ENCODE measurements around the gene VWA8.
"Not testable (repeated sequence)": the region's sequence is repeated elsewhere in the genome, so short reads cannot be mapped to it uniquely, and the experiment has no call there.

Gene VWA8

DNA sequence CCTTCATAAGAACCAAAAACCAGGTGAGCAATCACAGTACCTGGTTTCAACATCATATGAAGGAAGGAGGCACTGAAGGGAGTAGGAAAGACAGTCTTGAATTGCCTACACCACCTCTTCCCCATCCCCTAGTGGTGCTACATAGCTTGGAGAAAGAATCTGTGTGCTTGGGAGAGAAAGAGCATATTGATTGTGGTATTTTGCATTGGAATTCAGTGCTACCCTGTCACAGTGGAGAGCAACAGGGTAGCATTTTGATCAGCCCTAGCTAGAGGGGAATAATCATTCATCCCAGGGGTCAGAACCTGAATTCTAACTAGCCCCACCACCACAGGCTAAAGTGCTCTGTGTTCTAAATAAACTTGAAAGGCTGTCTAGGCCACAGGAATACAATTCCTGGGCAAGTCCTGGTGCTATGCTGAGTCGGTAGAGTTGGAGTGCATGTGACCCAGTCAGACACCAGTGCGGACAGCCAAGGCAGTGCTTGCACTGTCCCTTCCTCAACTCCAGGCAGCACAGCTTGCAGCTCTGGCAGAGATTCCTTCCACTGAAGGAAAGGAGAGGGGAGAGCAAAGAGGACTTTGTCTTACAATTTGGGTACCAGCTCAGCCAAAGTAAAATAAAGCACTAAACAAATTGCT, 158.7 kb downstream of the VWA8 start:
- DNase-seq: peak; percentile 54

DNA sequence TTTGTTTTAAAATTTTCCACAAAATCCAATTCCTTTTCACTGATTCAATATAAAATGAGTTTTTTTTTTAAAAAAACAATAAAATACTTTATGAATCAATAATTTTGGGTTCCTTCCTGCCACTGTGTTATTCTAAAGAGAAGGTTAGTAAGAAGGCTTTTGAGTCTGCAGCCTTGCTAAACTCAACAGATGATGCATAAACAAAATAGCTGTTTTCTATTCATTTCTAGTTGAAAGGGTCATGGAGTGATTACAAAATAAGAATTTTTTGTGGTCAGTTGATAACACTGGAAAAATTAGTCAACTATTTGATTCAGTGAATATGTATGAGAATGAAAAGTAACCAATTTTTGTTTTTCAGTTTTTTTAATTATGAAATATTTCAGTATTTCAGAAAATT, 169.9 kb downstream of the VWA8 start:
- no peak for DNase-seq

DNA sequence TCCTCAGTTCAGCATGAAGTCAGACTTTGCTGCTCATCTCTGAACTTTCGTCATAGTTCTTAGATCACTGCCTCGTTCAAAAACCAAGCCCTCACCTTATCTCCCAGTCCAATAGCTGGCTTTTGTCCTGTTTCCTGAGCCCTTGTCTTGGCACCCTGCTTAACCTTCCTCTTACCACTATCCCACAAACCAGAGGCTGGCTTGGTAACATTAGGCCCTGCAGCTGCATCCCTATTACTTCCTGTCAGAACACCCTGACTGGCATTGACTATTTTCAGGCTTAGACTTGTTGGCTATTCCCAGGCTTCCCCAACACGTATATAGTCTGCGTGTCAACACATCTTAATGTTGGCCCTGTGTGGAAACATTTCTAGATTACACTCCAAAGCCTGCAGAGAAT, 172.4 kb downstream of the VWA8 start:
- DNase-seq: no peak

DNA sequence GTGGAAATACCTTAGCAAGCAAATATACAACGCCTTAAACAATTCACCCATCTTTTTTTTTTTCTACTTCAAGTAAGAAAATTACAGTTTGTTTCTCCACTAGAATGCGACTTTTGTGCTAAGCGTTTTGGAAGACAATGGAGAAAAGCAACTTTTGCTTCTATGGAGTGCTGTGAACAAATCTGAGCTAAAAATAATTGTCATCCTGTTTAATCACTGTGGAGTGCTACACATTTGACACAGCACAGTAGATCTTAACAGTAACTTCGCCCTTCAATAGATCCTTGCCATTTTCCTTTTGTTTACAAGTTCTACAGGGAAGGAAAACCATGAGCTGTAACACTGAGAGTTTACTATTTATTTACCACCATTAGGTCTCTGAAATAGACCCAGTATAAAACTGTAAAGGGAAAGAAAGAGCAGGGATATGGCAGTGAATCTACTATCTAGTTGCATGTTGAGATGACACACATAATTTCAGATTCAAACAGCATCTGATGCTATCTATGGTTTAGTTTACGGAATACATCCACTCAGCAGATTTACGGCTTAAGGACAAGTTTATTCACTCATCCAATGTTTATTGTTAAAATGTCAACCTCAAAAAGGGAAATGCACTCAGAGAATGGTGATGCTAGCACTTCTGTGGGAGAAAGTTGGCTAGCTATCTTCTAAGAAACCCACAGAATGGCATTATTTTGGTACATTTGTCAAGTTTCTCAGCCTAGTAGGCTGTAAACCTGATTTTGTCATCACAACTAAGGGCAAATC, 175.3 kb downstream of the VWA8 start:
- DNase-seq: no peak

DNA sequence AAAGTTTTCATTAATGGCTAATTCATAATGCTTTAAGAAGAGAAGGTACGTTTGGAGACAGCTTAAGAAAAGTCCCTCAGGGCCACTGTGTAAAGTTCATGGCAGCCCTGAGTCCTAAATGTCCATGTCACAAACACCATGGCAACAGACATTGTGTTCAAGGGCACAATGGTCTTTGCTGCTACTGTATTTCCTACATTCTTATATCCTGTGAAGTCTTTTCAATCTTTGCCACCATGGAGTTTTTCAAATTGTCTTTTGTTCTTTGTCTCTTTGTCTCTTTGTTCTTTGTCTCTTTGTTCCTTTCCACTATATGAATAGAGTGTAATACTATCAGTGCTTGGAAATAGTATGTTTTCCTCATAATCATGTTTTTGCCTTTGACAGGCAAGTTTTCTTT, 178.8 kb downstream of the VWA8 start:
- DNase-seq: no peak

DNA sequence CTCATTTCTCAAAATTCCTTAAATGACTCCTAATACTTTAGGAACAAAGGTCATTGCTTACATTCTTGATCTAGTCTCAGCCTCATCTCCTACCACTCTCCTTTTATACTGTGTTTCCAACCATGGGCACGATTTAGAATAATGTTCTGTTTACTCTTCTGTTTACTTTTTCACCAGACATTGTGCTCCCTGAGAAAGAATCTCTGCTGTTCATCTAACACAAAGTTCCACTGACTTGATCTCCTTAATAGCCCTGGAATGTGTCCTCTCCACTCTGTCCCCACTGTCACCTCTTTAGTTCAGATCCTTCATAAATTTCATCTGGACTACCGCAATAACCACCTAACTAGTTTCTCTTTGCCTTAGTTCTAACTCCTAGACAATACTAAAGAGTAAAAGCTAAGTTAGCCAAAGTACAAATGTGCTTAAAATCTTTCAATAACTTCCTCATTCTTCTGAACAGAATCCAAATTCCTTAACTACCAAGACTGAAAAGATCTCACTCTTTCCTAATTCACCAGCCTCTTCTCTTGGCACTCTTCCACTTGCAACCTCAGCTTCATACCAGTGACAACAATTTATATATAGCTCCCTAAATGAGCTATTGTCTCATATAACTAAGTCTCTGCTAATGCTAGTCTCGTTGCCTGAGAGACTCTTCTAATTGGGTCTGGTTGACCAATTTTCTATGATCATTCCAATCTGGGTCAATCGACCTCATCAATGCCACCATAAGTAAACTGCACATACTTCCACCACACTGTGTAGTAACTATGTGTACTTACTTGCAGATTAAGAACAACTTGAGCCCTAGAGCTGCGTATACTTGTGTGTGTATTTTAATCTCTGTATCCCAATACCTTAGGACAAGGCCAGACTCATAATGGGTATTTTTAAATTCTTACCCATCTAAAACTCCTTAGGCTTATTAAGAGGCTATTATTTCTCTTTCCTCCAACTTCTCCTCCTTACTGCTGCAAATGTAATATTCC, 179.9 kb downstream of the VWA8 start:
- DNase-seq: no peak

DNA sequence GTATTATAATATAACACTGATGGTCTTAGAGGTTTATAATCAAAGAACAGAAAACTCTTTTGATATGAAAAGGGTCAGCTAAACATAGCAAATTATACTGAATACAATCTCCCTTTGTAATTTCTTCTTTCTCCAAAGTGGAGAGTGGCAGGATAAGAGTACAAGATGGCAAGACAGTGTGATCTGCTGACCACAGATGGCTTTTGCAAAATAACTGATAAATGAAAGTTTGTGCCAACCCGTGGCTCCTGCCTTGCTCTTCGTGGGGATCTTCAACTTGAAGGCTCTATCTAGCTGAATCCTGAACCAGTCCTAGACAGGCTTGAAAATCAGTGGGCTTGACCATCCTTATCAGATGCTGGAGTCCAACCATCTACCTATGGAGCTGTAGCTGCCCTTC, 185.7 kb downstream of the VWA8 start:
- no peak for DNase-seq

DNA sequence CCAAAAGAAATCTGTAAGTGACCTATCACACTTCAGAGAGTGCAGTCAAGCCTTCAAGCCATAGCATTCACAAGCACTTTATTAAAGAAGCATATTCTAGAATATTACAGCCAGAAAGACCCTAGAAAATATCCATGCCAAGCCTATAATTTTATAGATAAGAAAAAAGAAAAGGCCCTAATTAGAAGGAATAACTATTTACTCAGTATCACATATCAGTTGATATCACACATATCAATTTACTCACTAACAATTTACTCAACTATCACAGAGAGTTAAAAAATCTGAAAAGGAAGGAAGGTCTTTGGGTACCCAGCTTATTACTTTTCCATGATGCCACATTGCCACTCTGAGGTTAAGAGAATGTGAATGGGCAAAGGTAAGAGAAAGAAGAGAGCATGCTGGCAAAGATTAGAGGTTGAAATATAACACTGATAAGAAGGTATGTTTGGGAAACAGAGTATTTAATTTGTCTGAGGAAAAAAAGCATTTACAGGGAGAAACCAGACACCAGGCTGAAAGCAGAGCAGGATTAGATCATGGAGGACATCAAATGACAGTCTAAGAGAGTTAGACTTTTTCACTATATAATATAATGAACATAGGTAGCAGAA, 186.2 kb downstream of the VWA8 start:
- no peak for DNase-seq

DNA sequence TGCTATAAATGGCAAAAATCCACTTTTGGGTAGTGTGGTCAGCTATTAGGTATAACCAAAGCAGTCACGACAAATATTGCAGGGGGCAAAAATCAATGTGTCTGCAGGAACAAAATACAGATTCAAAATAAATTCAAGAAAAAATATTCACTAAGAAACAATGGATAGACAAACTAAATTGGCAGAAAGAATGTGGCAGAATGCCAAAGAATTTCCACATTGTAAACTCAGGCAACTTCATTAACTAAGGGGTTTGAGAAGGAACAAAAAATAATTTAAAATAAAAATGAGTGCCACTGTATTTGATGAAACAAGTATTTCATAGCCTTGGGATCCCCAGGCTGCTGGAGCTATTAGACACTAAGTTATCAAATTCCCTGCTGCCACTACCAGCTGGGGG, 193.1 kb downstream of the VWA8 start:
- DNase-seq: no peak

DNA sequence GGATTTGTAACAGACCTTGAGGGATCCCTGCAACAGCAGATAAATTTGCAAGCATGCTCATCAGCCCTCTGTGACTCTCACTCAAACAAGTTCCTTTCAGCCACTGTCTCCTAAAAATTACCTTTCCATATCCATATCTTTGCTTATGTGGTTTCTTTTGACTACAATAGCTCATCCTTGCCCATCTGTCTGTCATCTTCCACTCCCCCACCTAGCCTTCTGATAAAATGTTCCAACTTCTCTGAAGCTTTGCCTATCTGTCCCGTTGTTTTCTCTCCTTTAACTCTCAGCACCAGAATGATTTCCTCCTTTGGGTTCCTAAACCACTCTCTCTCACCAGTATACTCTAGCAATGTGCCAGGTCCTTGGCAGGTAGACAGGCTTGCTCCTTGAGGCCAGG, 194.5 kb downstream of the VWA8 start:
- no peak for DNase-seq

DNA sequence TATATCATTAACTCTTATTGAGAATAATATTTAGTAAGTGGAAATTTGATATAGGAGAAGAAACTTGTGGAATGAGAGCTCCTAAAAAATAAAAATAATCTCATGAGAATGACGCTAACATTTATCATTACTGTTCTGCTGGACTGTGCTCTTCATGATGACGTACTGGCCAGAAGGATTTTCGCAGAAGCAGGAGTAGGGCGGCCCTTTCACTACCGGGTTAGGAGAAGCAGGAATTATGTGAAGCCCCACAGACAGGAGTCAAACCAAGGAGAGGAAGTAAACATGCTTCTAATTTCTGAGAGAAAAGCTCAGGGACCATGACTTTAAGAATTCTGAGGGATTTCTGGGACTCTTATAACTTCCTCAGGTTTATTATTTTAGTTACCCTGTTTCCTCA, 195.1 kb downstream of the VWA8 start:
- no peak for DNase-seq

DNA sequence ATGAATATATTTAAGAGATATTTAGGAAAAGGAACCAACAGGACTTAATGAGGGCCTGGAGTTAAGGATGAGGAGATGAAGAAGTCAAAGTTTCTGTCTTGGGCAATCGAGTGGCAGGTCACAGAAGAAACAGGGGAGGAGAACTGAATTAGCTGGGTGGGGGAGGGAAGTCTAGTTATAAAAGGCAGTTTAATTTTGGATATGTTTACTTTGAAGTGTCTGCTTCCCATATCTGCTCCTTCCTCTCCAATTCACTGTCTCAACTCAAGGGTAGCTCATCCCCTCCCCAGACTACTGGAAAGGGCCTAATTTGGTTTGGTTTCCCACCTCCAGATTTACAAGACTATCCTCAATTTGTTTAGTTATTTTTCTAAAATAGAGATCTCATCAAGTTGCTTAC, 195.9 kb downstream of the VWA8 start:
- DNase-seq: no peak

DNA sequence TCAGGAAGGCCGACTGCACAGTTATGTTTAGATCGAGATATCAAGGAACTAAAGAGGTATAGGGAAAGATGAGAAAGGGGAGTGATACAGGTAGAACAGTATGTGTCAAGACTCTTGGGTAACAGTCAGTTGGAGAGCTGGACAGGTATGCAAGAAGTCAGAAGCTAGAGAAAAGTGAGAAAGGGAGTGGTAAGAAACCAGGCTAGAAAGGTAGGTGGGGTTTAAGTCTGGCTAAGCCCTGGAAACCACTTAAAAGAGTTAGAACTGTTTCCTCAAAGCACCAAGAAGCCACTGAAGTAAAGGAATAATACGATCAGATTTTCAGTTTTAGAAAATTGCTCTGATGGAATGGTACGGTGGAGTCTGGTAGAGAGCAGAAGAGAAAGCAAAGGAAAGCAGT, 196.4 kb downstream of the VWA8 start:
- DNase-seq: no peak

DNA sequence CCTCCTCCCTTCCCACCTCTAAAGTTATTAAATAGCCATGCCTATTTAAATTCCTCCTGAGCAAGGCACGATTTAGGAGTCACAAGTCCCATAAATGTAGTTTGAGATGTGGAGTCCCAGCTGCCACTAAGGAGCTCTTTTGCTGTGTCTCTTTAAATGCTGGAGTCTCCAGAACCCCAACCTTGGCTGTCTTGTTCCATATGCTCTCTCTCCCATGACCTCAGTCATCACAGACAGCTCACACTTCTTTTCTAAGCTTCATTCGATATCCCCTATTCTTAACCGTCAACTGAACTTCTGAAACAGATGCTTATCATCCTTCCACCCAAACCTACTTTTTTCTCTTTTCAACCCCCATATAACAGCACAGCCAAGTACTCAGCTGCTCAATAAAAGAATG, 197.1 kb downstream of the VWA8 start:
- DNase-seq: no peak

DNA sequence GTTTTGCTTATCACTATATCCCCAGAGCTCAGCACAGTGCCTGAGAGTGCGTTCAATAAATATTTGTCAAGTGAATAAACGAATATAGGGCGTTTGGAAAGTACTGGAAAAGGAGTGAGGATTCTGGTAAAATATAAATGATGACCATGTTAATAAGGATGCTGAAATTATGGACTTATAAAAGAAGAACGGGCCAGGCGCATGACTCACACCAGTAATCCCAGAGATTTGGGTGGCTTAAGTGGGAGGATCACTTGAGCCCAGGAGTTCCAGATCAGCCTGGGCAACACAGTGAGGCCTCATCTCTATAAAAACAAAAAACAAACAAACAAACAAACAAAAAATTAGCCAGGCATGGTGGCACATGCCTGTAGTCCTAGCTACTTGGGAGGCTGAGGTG, 198.1 kb downstream of the VWA8 start:
- no peak for DNase-seq

DNA sequence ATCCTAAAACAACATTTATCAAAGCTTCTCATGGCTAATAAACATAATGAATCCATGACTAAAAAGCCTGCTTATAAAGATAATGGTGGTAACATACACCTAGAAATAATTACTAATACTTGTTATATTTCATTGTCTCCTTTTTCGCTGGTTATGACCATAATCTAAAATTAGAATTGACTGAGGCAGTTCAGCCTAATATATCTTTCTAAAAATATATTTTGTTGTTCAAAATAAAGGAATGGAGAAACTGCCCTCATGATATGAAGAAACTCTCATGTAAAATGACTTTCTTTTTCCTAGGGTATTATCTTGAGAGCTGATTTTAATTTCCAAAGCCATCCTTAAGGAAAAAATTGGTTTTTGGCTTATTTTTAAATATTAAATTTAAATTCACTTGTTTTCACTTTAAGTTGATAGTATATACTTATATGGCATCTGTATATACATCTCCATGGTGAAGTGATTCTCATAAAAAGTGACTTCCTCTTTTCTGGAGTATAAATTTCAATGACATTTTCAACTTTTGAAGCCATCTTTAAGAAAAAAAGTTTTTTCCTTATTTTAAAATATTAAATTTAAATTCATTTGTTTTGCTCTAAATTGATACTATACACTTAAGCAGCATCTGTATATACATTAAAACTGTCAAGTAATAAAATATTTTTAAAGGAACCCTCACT, 204.6 kb downstream of the VWA8 start:
- DNase-seq: no peak

DNA sequence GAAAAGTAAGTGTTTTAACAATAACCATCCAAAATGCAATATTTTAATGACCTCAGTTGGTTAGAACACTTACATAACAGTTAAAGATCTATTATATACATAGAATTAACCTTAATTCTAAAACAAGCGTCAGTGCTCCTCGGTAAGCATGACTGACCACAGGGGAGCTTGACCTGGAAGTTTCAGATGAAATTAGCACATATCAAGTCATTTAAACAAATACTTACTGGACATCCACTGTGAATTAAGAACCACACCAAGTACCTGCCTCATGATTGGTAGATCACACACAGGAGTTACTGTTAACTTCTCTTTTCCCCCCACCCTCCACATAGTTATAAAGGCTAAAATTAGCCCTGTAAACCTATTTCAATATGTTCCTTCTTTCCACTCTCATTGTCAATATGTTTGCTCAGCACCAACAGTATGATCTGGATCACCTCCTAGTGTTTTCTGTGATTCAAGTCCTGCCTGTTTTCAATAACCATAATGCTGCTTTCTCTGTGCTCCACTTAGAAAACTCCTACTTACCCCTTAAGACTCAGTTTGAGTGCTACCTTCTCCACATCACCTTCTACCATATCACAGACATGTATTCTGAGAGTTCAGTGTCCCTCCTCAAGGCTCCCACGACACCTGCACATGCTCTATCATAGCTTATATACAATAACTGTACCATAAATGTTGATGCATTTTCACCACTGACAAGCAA, 209.0 kb downstream of the VWA8 start:
- DNase-seq: no peak

DNA sequence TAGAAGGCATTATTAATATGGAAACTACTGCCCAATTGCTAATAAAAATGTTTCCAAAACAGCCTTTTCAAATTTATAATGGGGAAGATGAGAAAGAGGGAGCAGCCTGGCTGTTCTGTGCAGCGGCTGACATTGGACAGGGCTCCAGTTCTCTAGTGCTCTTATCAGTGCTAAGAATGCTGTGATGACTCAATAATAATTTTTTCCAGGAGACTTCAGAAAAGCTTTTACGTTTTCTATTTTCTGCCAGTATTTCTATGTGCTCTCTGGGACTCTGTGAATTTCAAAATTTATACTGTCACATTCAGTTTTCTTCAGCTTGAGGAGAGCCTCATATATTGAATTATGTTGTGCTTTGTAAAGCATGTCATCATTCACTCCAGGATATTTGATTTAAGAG, 209.6 kb downstream of the VWA8 start:
- DNase-seq: no peak

DNA sequence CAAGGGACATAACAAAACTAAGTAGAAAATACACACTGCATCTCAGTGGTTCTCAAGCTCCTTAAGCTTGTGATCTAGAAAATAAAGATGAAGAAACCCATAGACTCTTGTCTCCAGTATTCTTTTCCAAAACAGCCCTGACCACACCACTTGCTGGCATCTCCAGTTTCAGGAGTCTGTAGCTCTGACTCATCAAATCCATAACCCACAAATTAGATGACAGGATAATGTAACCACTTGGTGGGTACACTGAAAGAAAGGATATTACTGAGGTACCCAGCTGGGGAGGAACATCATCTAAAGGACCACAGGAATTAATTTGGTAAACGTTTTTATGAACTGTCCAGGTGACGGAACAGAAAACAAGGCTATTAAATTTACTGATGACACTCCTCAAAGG, 214.7 kb downstream of the VWA8 start:
- DNase-seq: no peak

DNA sequence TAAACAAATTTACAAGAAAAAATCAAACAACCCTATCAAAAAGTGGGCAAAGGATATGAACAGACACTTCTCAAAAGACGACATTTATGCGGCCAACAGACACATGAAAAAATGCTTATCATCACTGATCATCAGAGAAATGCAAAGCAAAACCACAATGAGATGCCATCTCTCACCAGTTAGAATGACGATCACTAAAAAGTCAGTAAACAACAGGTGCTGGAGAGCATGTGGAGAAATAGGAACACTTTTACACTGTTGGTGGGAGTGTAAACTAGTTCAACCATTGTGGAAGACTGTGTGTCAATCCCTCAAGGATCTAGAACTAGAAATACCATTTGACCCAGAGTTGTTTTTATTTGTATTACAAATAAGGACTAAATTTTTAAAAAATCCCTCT, 215.4 kb downstream of the VWA8 start:
- not testable (repeated sequence) for DNase-seq

DNA sequence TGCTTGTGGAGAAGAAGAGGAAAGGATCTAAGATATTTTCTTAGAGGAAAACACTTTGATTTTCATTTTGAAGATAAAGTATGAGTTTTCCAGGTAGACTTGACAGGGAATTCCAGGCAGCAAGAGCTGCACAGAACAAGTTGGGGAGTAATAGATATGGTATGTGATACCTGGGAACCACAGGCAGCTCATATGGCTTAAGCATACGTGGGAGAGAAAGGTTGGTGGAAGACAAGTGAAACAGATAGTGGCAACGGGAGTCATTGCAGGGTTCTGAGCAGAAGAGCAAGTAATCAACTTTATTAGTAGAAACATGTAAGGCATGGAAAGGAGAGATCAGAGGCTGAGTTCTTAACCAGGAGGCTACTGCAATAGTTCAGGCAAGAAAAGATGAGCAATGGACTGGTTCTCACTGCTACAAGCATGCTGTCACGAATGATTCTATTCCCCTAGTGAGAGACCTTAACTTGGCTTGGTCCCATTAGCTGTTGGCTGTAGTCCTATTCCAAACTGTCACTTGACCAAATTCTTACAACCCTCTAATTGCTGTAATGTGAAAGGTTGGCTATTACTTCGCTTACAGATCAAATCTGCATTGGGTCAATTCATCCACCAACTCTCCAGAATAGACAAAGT, 217.9 kb downstream of the VWA8 start:
- DNase-seq: peak; percentile 62
